Astrocyte of the spinal cord (primary cell): Measurements from ENCODE around the gene CRTAC1.

Experiments used
- DNase-seq: peaks from one replicate; pipeline ENCODE4 v3.0.0; 2011; ENCODE audit warnings: low read depth, low spot score
- H3K4me3 ChIP-seq: 2 replicates; pipeline ENCODE4 v1.5.1; 2011; ENCODE audit warnings: low read depth, mild to moderate bottlenecking, low read length, moderate library complexity
- in situ Hi-C: cut with HindIII; loops from 2 replicates; pipeline ENCODE4 v1.10.0; 2017; ENCODE audit warnings: low sequenced_read_pairs
- TF ChIP-seq, protein P1 (sequence below): IDR thresholded peaks from 2 replicates; pipeline ENCODE4 v1.5.1; 2012; ENCODE audit warnings: low read depth, mild to moderate bottlenecking, low read length, inconsistent platforms

CRTAC1 gene

DNA sequence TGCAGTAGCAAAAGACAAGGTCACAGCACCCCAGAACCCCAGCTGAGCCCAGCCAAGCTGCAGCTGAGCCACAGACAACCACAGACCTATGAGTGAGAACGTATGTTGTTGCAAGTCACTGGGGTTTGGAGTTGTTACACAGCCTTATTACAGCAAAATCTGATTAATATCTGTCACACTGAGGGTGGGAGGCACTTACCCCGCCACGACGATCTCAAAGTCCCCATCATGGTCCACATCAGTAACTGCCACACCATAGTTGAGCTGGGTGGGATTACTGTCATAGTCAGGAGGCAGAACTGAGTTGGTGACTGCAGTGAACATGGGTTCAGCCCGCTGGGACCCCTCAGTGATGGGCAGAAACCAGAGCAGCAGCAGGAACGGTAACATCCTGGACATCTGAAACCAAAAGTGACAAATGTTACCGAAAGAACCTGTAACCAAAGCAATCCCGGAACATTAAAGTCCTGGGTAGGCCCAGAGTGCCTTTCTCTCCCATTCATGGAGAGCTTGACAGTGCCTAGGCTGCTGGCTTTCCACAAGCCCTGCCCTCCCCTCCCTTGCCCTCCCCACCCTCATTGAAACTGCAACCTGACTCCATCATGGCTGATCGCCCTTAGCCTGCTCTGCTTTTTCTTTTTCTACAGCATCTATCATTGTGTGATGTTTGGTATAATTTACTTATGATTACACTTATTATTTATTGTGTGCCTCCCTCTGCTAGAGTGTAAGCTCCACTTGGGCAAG, 19.3 kb downstream of the CRTAC1 start:
- in situ Hi-C loops, result no loop called here
- TF ChIP-seq, protein P1, sequence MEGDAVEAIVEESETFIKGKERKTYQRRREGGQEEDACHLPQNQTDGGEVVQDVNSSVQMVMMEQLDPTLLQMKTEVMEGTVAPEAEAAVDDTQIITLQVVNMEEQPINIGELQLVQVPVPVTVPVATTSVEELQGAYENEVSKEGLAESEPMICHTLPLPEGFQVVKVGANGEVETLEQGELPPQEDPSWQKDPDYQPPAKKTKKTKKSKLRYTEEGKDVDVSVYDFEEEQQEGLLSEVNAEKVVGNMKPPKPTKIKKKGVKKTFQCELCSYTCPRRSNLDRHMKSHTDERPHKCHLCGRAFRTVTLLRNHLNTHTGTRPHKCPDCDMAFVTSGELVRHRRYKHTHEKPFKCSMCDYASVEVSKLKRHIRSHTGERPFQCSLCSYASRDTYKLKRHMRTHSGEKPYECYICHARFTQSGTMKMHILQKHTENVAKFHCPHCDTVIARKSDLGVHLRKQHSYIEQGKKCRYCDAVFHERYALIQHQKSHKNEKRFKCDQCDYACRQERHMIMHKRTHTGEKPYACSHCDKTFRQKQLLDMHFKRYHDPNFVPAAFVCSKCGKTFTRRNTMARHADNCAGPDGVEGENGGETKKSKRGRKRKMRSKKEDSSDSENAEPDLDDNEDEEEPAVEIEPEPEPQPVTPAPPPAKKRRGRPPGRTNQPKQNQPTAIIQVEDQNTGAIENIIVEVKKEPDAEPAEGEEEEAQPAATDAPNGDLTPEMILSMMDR, result no peak
- no peak overlapping the region for H3K4me3 ChIP-seq
- DNase-seq, result no peak

DNA sequence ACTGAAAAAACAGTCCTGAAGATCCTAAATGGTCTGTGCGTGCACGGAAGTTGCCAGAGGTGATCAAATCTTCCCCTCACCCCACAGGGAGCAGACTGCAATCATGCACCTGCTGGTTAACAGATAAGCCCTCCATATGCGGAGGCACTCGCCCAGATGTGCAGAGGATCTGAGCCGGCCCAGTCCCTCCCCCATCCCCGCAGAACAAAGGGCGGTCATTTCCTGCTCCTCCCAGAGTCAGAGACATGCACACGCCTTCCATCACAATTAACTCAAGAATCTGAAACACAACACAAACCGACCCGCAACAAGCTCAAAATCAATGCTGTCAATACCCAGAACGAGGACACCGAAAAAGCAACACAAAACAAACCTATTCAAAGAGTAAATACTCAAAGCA, 24.2 kb downstream of the CRTAC1 start:
- no peak overlapping the region for H3K4me3 ChIP-seq
- no peak for DNase-seq
- TF ChIP-seq, protein P1, result no peak
- in situ Hi-C loops, result no loop called here

DNA sequence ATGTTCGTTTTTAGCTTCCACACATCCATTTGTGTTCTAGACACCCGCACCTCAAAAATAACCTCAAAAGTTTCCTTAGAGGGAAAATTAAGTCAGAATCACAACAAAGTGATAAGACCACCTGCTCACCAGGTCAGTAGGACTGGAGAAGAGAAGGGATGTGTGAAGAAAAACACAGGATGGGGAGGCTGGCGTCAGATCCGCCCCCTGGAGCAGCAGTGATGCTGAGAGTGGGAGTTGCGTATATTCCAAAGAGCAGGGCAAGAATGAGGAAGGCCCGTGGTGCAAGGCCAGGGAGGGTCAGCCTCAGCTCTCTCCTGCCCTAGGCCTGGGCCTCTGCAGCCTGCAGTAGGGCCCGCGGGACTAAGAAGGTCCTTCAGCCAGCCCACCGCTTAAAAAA, 28.7 kb downstream of the CRTAC1 start:
- no peak overlapping the region for H3K4me3 ChIP-seq
- in situ Hi-C loops, result no loop called here
- DNase-seq, result no peak
- TF ChIP-seq, protein P1, result no peak

DNA sequence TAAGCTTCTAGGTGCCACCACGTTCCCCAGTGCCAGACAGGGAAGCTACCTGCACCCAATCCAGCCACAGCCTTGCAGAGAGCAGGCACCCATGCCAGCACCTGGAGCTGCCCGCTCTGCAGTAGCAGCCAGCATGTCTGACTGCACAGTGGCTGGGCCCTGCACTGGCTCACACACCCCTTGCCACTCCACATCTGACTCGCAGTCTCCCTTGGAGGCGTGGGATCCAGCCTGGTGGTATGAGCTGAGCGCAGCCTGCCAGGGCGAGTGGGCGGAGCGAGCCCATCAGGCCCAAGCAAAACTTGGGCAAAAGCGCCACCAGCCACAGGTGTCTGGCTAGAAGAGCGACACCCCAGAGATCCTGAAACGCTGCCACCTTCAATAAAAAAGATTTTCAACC, 30.1 kb downstream of the CRTAC1 start:
- TF ChIP-seq, protein P1, result no peak
- in situ Hi-C loops, result no loop called here
- DNase-seq, result no peak
- no peak overlapping the region for H3K4me3 ChIP-seq

DNA sequence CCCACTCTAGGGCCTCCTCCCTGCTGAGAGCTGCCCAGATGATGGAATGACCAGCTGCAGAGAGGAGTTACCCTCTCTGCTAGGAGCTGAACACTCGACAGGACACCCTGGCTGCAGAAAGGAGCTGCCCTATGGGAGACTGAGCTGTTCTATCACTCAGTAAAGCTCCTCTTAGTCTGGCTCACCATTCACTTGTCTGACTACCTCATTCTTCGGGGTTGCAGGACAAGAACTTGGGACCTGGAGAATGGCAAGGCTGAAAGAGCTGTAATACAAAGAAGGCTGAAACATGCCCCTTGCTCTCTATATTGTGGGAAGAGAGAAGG, 30.5 kb downstream of the CRTAC1 start:
- TF ChIP-seq, protein P1, result no peak
- in situ Hi-C loops, result no loop called here
- DNase-seq, result no peak
- H3K4me3 ChIP-seq, result no peak overlapping the region

DNA sequence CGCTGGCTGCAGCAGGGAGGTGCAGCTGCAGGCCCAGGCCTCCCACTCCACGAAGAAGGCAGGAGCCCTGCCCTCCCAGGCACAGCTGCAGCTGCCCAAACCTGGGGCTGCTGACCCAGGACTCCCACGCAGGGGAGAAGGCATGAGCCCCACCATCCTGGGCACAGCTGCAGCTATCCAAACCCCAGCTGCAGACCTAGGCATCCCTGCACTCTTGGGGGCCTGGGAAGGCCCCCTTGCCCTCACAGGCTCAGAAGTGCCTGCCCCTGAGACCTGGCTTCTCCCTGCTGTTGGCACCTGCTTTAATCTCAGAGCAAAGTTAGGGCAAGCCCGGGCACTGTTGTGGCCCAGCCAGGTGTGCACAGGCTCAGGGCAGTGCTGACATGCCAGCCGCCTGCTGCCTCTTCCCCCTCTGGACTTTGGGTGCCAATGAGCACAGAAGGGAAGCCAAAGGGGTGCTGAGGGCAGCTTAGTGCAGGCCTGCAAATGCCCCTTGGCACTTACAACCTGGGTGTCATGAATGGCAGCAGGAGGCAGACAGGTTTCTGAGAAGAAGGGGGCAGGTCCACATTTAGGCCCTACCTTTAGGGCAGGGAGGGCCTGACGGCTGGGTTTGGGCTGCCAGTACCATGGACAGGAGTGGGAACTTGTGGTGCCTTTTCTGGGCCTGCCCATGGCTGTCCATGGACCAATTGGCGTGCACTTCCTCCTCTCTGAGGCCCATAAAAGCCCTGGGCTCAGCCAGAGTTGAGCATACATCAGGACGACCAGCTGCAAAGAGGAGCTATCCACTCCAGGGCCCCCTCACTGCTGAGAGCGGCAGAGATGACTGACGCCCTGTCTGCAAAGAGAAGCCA, 31.1 kb downstream of the CRTAC1 start:
- DNase-seq, result no peak
- in situ Hi-C loops, result no loop called here
- H3K4me3 ChIP-seq, result no peak overlapping the region
- TF ChIP-seq, protein P1, result no peak
